Activated naive CD4-positive, alpha-beta T cell treated with anti-CD3 and anti-CD28 coated beads, Interleukin-2, amount 50 U/mL, for 72 hours (primary cell): ENCODE measurements around the gene BPIFB2. TPM values are rescaled to one million over a fixed set of nuclear protein-coding genes. Genes with fewer than 3 reads are reported as not detected.
"Not testable (repeated sequence)": the region's sequence is repeated elsewhere in the genome, so short reads cannot be mapped to it uniquely, and the experiment has no call there.

Experiments
- ATAC-seq, 2 donors: fragments of 150-1000 bp; cut with Tn5 transposase; 2 replicates each; pipeline ENCODE4 v1.10.0; 2021; ENCODE audit warnings: mild to moderate bottlenecking in 2 of 2, moderate library complexity in 2 of 2
- DNase-seq, 2 donors: peaks; one replicate each; pipeline ENCODE4 v3.0.0; 2021 to 2022; ENCODE audit warnings: low spot score in 2 of 2
- H3K27ac Mint-ChIP-seq, 2 donors: one replicate each; pipeline ENCODE4 v1.8.0; 2022; ENCODE audit warnings: mild to moderate bottlenecking in 2 of 2, mixed read lengths in 2 of 2
- H3K36me3 Mint-ChIP-seq, 2 donors: one replicate each; pipeline ENCODE4 v1.8.0; 2022; ENCODE audit warnings: mixed read lengths in 2 of 2
- H3K9me3 Mint-ChIP-seq, 2 donors: one replicate each; pipeline ENCODE4 v1.8.0; 2022; ENCODE audit warnings: mixed read lengths in 2 of 2
- total RNA-seq, 2 donors: library from RNA; stranded (reverse); gene quantifications; one replicate each; pipeline ENCODE4 v1.2.3, GENCODE V29; 2022

Gene BPIFB2
- total RNA-seq, 2 donors from 2014 or later: not detected

GRCh38 chr20:32967961-32968457 is 39.5 kb upstream of the BPIFB2 start:
- no peaks in the 10 kb centered on the region for H3K36me3 Mint-ChIP-seq
- peak in 1 of 2 donors; percentile 83 for DNase-seq
- H3K27ac Mint-ChIP-seq: peak overlapping the region in 1 of 2 donors; percentile 67
- peak; percentile 34 to 52 for ATAC-seq
- H3K9me3 Mint-ChIP-seq: no peaks in the 10 kb centered on the region

DNA sequence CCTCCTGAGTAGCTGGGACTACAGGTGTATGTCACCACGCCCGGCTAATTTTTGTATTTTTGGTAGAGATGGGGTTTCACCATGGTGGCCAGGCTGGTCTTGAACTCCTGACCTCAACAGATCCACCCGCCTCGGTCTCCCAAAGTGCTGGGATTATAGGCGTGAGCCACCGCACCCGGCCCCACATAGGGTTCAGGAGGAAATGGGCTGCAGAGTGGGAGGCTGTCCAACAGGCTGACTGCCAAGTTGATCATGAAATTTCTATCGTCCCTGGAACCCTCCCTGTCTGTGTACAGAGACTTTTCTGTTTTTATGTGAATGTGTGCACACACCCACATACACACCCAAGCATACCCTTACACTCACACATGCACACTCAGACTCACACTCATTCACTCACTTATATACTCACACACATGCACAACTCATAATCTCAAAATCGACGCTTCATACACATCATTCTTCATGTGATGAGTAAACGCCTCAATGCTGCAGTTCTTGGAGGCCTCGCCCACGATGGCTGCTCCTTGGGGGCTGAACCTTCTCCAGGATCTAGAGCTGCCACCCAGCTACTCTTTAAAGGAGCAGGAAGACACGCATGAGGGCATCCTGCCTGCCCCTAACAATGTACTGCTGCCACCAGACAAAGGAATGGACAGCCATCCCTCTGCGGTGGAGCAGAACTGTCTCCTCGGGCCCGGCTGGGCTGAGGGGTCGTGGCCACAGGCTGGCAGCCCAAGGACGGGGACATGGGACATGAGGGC is 38.8 kb upstream of the BPIFB2 start:
- Mint-ChIP-seq H3K27ac (peak overlapping the region in 1 of 2 donors; percentile 10), H3K36me3 (no peaks in the 10 kb centered on the region), H3K9me3 (no peaks in the 10 kb centered on the region)
- ATAC-seq (peak; percentile 9 to 23), DNase-seq (no peak)

DNA sequence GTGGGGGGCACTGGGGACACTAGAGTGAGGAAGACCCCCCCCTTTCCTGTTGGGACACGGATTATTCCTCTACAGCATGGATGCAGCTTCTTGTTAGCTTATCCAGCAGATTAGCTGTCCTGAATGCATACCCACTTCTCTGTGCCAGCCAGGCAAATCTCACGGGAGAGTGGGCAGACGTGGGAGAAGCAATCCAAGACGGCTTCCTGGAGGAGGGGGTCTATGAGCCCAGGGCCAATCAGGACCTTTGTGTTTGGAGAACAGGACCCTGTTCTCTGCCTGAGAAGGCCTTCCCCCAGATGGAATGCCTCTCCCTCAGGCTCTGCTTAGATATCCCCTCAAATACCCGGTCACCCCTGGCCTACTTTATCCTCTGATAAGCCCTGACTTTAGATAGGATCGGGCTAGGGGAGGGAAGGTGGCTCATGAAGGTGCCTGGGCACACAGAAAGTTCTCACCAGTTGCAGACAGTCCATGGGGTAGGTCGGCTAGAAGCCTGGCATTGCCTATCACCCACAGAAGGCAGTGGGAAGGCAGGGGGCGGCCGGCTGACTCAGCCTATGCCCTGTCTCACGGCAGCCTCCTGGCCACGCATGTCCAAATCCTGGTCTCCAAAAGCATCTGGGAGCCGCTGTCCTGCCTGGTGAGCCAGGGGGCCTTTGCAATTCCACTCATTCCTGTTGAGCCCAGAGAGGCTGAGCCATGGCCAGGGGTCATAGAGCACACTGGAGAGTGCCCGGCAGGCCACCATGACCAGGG is 38.0 kb upstream of the BPIFB2 start:
- Mint-ChIP-seq H3K36me3 (no peaks in the 10 kb centered on the region), H3K27ac (peak overlapping the region in 1 of 2 donors; percentile 91), H3K9me3 (no peaks in the 10 kb centered on the region)
- DNase-seq (no peak), ATAC-seq (no peak)

DNA sequence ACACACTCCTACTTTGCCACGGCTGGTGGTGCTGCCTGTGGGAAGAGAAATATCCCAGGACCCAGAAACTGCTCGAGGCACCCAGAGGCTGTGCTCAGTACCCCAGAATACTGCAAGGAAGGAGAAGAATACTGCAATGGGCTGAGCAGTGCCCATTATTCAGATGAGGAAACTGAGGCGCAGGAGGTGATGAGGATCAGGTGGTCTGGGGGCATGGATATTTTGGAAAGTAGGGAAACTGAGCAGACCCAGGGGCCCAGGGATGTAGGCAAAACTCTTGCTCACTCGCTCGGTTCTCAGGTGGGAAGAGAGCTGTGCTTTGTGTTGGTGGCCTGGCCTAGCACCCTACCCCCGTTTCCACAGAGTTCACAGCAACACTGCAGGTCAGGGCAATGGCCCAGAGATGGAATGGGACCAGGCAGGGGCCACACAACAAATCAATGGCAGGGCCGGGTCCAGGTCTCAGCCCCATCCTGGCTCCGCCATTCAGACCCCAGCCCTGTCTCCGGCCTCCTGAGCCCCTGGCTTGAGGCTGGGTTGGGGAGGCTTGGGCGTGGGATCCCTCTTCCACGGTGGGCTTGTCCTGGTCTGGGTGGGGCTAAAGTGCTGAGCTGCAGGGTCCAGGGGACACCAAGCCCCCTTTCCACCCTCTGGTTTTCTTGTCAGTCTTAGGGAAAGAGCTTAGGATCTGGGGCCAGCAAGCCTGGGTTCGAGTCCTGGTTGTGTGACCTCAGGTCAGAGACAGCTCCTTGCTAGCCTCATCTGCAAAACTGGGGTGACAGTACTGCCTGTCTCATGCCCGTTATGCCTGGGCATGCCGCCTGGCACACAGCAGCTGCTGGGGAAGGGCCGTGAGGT is 37.2 kb upstream of the BPIFB2 start:
- DNase-seq (no peak), ATAC-seq (no peak)
- Mint-ChIP-seq H3K27ac (peak overlapping the region in 1 of 2 donors; percentile 91), H3K36me3 (peaks cover 0 to 7% of the 10 kb centered on the region in 2 donors), H3K9me3 (peaks cover 1 to 3% of the 10 kb centered on the region in 2 donors)

GRCh38 chr20:32970973-32971300 is 36.6 kb upstream of the BPIFB2 start:
- no peak for DNase-seq
- Mint-ChIP-seq H3K9me3 (peaks cover 3 to 4% of the 10 kb centered on the region in 2 donors), H3K36me3 (peaks cover 0 to 13% of the 10 kb centered on the region in 2 donors), H3K27ac (no peak overlapping the region)
- no peak for ATAC-seq

DNA sequence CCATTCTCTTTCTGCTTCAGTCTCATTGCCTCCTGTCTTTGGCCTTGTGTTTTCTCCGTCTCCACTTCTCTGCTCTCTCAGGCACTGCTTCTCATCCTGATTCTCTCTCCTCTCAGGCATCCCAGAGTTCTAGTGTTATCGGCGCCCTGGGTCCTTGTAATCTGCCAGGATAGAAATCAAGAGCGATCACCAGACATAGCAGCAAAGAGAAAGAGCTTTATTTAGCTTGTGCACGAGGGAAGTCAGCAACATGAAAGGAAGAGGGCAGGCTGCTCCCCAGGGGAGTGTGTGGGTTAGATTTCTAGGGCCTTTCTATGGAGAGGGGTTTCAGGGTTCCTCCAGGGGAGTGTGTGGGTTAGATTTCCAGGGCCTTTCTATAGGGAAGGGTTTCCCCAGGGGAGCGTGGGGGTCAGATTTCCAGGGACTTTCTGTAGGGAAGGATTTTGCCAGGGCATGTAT is 35.8 kb upstream of the BPIFB2 start:
- DNase-seq (no peak), ATAC-seq (peak in 1 of 2 donors; percentile 44)
- Mint-ChIP-seq H3K36me3 (peaks cover 5 to 21% of the 10 kb centered on the region in 2 donors), H3K27ac (no peak overlapping the region), H3K9me3 (peaks cover 7 to 10% of the 10 kb centered on the region in 2 donors)

DNA sequence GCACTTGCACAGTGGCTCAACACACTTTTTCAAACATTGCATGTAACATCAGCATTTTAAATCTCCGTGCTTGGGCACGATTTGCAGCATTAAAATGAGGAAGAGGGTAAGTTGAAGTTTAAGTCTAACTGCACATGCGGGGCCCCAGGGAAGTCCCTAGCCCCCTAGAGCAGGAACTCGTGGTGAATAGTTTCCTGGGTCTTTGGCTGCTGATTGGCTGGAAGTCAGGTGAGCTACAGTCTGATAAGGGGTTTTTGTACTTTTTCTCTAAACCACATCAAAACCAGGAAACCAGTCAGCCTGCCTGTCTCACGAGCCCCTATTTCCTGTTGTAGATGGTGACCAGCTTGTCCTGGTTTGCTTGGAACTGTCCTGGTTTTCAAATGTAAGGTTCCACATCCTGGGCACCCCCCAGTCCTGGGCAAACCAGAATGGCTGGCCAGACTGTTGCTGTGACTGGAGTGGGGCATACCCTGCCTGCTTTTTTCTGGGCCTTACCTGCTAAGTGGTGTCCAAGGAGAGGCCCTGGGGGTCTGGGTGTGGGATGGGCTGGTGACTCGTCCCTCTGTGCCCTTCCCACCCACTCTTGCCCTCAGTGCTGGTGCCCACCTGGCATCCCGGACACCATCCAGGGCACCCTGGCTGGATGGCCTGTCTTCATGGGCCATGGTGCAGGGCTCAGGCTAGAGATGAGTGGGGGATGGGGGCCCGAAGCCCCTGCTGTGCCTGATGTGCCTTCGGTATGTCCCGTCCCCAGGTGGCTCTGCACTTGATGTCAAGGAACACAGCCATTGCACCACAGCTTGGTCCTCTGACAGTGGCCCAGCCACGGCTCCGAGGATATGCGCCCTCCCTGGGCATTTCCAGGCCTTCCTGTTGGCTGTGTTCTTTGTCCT is 35.1 kb upstream of the BPIFB2 start:
- ATAC-seq: peak; percentile 70 to 77
- Mint-ChIP-seq H3K36me3 (peaks cover 5 to 24% of the 10 kb centered on the region in 2 donors), H3K27ac (no peak overlapping the region), H3K9me3 (peaks cover 7 to 11% of the 10 kb centered on the region in 2 donors)
- peak; percentile 57 to 88 for DNase-seq

DNA sequence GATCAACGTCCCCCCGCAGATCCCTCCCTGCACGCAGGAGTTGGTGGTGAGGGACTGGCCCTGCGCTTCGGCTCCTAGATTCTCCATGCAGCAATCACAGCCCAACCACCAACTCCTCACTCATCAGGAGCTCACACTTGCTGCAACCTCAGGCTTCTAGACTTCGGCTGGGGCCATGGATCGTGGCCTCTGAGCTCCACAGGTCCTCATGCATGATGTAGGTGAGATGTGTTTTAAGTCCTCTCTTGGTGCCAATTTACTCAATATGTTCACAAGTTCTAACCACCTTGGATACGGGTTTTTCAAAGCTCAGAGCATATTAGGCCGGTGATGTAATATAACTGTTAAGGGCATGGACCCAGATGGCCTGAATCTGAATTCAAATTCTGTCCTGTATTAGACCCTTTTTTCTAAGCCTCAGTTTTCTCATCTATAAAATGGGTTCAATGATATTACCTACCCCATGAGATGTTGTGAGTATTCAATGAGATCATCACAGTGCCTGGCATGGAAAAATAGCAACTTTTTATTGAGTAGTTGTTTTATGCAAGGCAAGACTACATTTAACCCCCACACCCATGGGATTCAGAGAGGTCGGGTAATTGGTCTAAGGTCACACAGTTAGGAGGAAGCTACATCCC is 34.3 kb upstream of the BPIFB2 start:
- DNase-seq (no peak), ATAC-seq (no peak)
- Mint-ChIP-seq H3K36me3 (peaks cover 5 to 24% of the 10 kb centered on the region in 2 donors), H3K9me3 (peaks cover 7 to 11% of the 10 kb centered on the region in 2 donors), H3K27ac (no peak overlapping the region)

DNA sequence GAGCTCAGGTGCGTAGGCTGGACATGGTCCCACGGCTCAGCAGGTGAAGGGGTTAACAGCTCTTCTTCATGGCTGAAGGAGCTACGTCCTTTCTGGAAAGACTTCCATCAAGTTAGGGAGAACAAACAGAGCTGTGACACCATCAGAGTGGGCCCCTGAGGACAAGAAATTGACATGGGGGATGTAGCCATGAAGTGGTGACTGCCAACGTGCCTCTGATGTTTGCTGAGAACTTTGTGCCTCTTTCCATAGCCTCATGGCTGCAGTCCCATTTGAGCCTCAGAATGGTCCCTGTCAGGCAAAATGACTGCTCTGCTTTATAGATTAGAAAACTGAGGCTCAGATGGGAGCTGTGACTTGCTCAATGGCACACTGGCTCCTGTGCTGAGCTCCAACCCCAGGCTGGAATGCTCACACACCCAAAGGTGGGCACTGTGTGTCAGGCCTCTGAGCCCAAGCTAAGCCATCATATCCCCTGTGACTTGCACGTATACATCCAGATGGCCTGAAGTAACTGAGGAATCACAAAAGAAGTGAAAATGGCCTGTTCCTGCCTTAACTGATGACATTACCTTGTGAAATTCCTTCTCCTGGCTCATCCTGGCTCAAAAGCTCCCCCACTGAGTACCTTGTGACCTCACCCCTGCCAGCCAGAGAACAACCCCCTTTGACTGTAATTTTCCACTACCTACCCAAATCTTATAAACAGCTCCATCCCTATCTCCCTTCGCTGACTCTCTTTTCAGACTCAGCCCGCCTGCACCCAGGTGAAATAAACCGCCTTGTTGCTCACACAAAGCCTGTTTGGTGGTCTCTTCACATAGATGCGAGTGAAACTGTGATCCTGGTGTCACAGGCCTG is 33.1 kb upstream of the BPIFB2 start:
- Mint-ChIP-seq H3K9me3 (peaks cover 7 to 11% of the 10 kb centered on the region in 2 donors), H3K36me3 (peaks cover 5 to 24% of the 10 kb centered on the region in 2 donors), H3K27ac (peak overlapping the region in 1 of 2 donors; percentile 3)
- not testable (repeated sequence) for DNase-seq, ATAC-seq

GRCh38 chr20:32975121-32975520 is 32.4 kb upstream of the BPIFB2 start:
- ATAC-seq, DNase-seq: not testable (repeated sequence)
- peak overlapping the region in 1 of 2 donors; percentile 73 for H3K27ac Mint-ChIP-seq
- H3K36me3 Mint-ChIP-seq: peaks cover 5 to 24% of the 10 kb centered on the region in 2 donors
- H3K9me3 Mint-ChIP-seq: peaks cover 7 to 11% of the 10 kb centered on the region in 2 donors

DNA sequence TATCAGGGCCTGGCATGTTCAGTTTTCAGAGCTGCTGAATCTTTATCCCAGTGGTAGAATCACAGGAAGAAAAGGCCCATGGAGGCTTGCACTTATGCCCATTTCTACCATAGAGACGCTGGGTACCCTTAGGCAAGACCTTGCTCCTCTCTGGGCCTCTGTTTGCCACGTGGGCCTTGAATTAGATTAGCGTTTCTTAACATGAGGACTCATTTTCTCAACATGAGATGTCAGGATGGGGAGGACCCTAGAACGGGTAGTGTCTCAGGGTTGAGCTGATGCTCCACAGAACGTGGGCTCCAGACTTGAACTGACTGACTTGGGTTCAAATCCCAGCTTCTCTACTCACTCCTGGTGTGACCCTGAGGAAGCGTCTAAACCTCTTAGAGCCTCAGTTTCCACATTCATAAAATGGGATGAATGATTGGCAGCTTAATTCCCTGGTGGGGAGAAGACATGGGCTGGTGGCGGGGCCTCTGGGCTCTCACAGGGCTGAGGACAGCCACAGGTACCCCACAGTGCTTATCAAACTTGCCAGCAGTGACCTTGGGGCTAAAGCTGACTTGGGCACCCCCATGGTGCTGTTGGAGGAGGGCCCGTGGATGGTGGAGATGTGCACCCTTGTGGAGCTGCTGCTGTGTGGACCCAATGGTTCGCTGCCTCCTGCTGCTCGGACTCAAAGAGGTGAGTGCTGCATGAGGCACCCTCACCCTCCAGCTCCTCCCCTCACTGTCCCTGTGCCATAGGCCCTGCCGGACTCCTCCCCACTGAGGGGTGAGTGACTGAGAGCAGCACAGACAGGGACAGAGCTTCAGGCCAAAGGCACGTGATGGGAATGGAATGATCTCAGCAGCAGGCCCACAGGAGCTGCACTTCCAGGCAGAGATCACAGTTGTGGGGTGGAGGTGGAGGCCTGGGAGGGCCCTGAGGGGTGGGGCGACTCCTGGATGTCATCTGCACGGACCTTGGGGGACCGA is 31.5 kb upstream of the BPIFB2 start:
- Mint-ChIP-seq H3K36me3 (peaks cover 5 to 24% of the 10 kb centered on the region in 2 donors), H3K9me3 (peaks cover 7 to 11% of the 10 kb centered on the region in 2 donors), H3K27ac (peak overlapping the region in 1 of 2 donors; percentile 29)
- DNase-seq (no peak), ATAC-seq (no peak)

DNA sequence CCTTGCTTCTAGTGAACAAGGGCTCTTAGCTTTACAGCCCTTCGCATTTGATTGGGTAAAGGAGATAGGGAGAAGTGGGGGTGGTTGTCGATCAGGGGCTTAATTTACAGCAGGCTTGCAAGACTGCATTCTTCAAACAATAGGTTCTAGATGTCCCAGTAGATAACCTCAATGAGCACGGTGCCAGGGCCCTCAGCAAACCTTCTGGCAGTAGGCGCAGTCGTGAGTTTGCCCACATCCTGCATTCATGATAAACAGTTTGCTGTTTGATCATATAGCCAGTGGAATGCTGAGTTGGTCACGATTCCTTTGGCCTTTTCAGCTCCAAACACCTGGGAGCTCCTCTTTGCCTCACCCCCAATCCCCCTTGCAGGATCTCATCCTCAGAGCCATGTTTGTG is 30.8 kb upstream of the BPIFB2 start:
- Mint-ChIP-seq H3K27ac (peak overlapping the region in 1 of 2 donors; percentile 29), H3K36me3 (peaks cover 5 to 24% of the 10 kb centered on the region in 2 donors)
- ATAC-seq: no peak

GRCh38 chr20:32977281-32978008 is 30.1 kb upstream of the BPIFB2 start:
- DNase-seq: peak in 1 of 2 donors; percentile 49
- peaks cover 7 to 11% of the 10 kb centered on the region in 2 donors for H3K9me3 Mint-ChIP-seq
- peaks cover 5 to 24% of the 10 kb centered on the region in 2 donors for H3K36me3 Mint-ChIP-seq
- no peak overlapping the region for H3K27ac Mint-ChIP-seq
- no peak for ATAC-seq

More for the DNA sequence above, 30.8 kb upstream of the BPIFB2 start:
- no peak for DNase-seq
- H3K9me3 Mint-ChIP-seq: peaks cover 7 to 11% of the 10 kb centered on the region in 2 donors
